ENCODE measurements around the gene CPXM2.

CPXM2 gene

DNA sequence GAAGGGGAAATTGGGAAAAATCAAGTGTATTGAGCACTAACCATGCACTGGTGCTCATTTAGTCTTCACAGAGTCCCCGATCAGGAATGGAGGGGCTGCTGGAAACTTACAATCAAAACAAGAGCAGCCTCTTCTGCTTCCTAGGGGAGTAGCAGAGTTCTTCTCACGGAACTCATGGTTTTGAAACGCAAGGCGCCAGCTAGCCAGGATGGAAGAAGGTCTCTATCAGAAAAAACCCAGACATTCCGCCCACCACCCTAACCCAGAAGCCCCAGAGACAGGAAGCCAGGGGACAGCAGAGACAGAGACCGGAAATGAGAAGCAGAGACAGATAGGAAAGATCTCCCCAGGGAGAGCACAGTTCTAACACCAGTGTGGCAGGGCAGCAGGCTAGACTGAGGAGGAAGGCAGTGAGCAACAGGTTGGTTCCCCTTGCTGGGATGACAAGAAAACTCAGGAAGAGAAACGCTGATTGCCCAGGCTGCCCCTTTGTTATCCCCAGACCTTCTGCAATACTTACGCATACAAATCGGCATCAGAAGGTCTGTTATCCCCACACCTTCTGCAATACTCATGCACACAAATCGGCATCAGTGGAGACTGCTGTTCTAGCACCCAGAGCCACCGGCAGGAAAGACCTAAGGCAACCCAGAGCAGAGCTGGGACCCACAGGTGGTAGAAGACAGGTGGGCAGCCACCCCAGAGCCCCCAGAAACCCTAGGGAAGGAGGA, 99.2 kb downstream of the CPXM2 start:
- H3K27ac Mint-ChIP-seq, result no peak overlapping the region
- no peaks in the 10 kb centered on the region for H3K4me1 Mint-ChIP-seq (ENCODE audit: low read depth)
- H3K27me3 Mint-ChIP-seq, result peaks cover 4% of the 10 kb centered on the region
- no peak overlapping the region for H3K4me3 Mint-ChIP-seq
- H3K9me3 Mint-ChIP-seq (ENCODE audit: low read depth), result no peaks in the 10 kb centered on the region
- H3K36me3 Mint-ChIP-seq, result no peaks in the 10 kb centered on the region

- H3K9me3 Mint-ChIP-seq (ENCODE audit: low read depth), result no peaks in the 10 kb centered on the region
- H3K4me1 Mint-ChIP-seq (ENCODE audit: low read depth), result no peaks in the 10 kb centered on the region
- no peak overlapping the region for H3K4me3 Mint-ChIP-seq
- no peaks in the 10 kb centered on the region for H3K36me3 Mint-ChIP-seq
- H3K27ac Mint-ChIP-seq, result no peak overlapping the region
- H3K27me3 Mint-ChIP-seq, result peaks cover 9% of the 10 kb centered on the region
These were observed 101.3 kb downstream of the CPXM2 start for GRCh38 chr10:123790132-123790885.

GRCh38 chr10:123788981-123789380, 102.6 kb downstream of the CPXM2 start:
- no peaks in the 10 kb centered on the region for H3K36me3 Mint-ChIP-seq
- no peaks in the 10 kb centered on the region for H3K9me3 Mint-ChIP-seq (ENCODE audit: low read depth)
- H3K4me1 Mint-ChIP-seq (ENCODE audit: low read depth), result no peaks in the 10 kb centered on the region
- no peak overlapping the region for H3K4me3 Mint-ChIP-seq
- H3K27me3 Mint-ChIP-seq, result peaks cover 9% of the 10 kb centered on the region
- H3K27ac Mint-ChIP-seq, result no peak overlapping the region

DNA sequence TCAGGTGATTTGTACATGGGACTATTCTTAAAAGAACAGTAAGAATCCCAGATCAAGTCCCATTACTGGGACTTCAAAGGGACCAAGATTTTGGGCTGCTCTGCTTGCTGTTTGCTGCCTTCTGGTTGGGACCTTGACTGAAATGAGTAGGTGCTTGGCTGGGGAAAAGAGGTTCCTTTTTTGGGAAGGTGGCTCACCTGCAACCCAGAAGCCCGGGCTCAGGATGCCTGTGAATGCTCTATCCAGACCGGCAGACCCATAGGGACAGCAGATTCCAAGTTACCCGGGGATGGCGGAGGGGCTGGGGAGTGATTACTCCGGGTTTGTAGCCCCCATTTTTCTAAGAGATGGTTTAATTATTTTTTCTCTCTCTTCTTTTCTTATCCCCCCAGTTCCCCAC, 104.0 kb downstream of the CPXM2 start:
- Mint-ChIP-seq H3K9me3 (ENCODE audit: low read depth) (no peaks in the 10 kb centered on the region), H3K4me1 (ENCODE audit: low read depth) (no peaks in the 10 kb centered on the region), H3K4me3 (no peak overlapping the region), H3K27ac (no peak overlapping the region), H3K27me3 (peaks cover 11% of the 10 kb centered on the region), H3K36me3 (no peaks in the 10 kb centered on the region)

DNA sequence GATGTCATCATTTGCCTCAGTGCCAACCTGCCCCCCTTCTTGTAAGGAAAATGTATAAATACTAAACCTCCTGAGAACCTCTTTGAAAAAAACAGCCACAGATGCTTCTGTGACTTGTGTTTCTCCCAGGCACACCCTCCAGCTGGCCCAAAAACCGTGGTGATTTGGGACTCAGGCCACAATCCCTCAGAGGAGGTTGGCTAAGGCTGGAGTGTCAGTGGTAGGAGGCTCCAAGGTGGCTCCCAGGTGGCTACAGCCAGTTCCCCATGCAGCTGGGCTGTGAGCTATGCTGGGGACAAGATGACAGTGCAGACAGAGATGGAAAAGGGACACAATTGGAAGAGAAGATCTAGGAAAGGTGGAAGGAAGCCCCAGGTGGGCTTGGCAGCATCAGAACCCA, 104.7 kb downstream of the CPXM2 start:
- Mint-ChIP-seq H3K9me3 (ENCODE audit: low read depth) (no peaks in the 10 kb centered on the region), H3K4me1 (ENCODE audit: low read depth) (no peaks in the 10 kb centered on the region), H3K4me3 (no peak overlapping the region), H3K27me3 (peaks cover 9% of the 10 kb centered on the region), H3K27ac (no peak overlapping the region), H3K36me3 (no peaks in the 10 kb centered on the region)

DNA sequence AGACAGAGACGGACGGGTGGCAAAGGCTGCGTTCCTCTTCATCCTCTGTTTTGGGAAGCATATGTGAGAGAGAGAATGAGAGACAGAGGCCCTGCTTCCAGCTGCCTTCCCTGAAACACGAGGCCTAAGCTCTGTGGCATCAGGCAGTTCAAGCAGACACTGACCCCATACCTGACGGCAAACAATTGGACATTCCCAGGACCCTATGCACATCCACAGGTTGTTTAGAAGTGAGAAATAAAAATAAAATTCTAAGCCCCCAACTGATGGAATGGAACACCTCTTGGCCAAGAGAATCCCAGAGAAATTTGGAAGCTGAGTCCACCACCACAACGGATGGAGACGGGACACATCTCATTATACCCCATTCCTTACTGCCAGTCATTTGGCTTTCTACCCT, 105.3 kb downstream of the CPXM2 start:
- no peak overlapping the region for H3K27ac Mint-ChIP-seq
- no peaks in the 10 kb centered on the region for H3K36me3 Mint-ChIP-seq
- no peak overlapping the region for H3K4me3 Mint-ChIP-seq
- H3K9me3 Mint-ChIP-seq (ENCODE audit: low read depth), result no peaks in the 10 kb centered on the region
- peaks cover 6% of the 10 kb centered on the region for H3K27me3 Mint-ChIP-seq
- H3K4me1 Mint-ChIP-seq (ENCODE audit: low read depth), result no peaks in the 10 kb centered on the region

DNA sequence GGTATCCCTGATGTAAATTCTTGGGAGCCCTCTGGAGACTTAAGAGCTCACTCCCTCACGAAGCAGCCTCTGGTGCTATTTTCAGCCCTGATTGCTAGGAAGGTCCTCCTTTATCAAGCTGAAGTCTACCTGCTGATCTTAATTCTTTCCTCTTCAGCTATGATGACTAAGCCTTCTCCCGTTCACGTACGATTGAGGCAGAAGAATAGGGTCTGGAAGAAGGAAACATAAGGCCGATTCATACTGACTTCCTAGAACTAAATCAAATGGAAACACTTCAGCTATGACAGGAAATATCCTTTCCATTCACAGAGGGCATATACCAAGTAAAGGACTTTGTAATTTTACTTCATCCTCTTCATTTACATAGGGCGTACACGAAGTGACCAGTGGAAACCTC, 107.0 kb downstream of the CPXM2 start:
- Mint-ChIP-seq H3K27ac (no peak overlapping the region), H3K36me3 (no peaks in the 10 kb centered on the region), H3K9me3 (ENCODE audit: low read depth) (no peaks in the 10 kb centered on the region), H3K4me1 (ENCODE audit: low read depth) (no peaks in the 10 kb centered on the region), H3K27me3 (peaks cover 8% of the 10 kb centered on the region), H3K4me3 (no peak overlapping the region)

GRCh38 chr10:123784216-123784615, 107.4 kb downstream of the CPXM2 start:
- H3K36me3 Mint-ChIP-seq, result no peaks in the 10 kb centered on the region
- H3K4me3 Mint-ChIP-seq, result no peak overlapping the region
- no peaks in the 10 kb centered on the region for H3K4me1 Mint-ChIP-seq (ENCODE audit: low read depth)
- H3K27me3 Mint-ChIP-seq, result peaks cover 10% of the 10 kb centered on the region
- H3K9me3 Mint-ChIP-seq (ENCODE audit: low read depth), result no peaks in the 10 kb centered on the region
- H3K27ac Mint-ChIP-seq, result no peak overlapping the region

- Mint-ChIP-seq H3K4me3 (no peak overlapping the region), H3K4me1 (ENCODE audit: low read depth) (no peaks in the 10 kb centered on the region), H3K27me3 (peaks cover 17% of the 10 kb centered on the region), H3K9me3 (ENCODE audit: low read depth) (no peaks in the 10 kb centered on the region), H3K27ac (no peak overlapping the region), H3K36me3 (no peaks in the 10 kb centered on the region)
These were observed 108.3 kb downstream of the CPXM2 start for GRCh38 chr10:123783296-123783695.

DNA sequence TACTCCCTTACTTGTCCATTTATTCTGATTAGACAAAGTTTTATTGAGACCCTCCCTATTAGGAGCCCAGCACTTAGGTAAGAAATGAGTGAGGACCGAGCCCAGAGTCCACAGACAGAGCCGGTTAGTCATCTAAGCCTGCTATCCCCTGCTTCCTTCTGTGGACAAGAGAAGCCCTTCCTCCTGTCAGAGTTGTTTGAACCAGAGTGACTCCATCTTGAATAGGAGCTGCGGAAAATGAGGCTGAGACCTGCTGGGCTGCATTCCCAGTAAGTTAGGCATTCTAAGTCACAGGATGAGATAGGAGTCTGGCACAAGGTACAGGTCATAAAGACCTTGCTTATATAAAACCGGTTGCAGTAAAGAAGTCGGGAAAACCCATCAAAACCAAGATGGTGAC, 109.1 kb downstream of the CPXM2 start:
- Mint-ChIP-seq H3K27ac (no peak overlapping the region), H3K27me3 (peaks cover 17% of the 10 kb centered on the region), H3K36me3 (no peaks in the 10 kb centered on the region), H3K4me1 (ENCODE audit: low read depth) (no peaks in the 10 kb centered on the region), H3K9me3 (ENCODE audit: low read depth) (no peaks in the 10 kb centered on the region), H3K4me3 (no peak overlapping the region)

DNA sequence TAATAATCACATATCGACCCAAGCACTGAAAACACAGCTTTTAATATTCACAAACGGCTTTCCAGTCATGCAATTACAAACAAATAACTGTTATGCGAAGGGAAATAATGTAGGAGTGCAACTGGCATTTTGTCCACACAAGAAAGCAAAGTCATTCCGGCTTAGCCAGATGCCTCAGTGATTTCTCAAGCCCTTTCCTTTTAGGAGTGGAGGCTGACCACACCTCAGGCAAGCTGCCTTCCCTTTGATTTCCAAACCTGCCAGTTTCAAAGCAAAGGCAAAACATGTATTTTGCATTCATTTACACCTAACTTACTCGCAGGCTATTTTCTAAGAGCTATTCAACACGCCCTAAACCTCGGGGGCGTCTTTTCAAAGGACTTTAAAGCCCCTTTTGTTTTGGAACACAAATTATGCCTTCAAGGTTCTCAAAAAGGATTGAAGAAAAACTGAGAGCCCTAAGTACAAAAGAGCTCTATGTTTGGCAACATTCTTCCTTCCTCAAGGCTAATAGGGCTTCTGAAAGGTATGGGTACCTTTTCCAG, 109.6 kb downstream of the CPXM2 start:
- H3K27ac Mint-ChIP-seq, result no peak overlapping the region
- no peaks in the 10 kb centered on the region for H3K36me3 Mint-ChIP-seq
- H3K4me3 Mint-ChIP-seq, result no peak overlapping the region
- H3K4me1 Mint-ChIP-seq (ENCODE audit: low read depth), result no peaks in the 10 kb centered on the region
- H3K9me3 Mint-ChIP-seq (ENCODE audit: low read depth), result no peaks in the 10 kb centered on the region
- peaks cover 20% of the 10 kb centered on the region for H3K27me3 Mint-ChIP-seq

- no peak overlapping the region for H3K27ac Mint-ChIP-seq
- H3K9me3 Mint-ChIP-seq (ENCODE audit: low read depth), result no peaks in the 10 kb centered on the region
- no peaks in the 10 kb centered on the region for H3K36me3 Mint-ChIP-seq
- H3K4me1 Mint-ChIP-seq (ENCODE audit: low read depth), result no peaks in the 10 kb centered on the region
- peaks cover 19% of the 10 kb centered on the region for H3K27me3 Mint-ChIP-seq
- H3K4me3 Mint-ChIP-seq, result no peak overlapping the region
These were observed 110.2 kb downstream of the CPXM2 start for GRCh38 chr10:123781324-123781900.

DNA sequence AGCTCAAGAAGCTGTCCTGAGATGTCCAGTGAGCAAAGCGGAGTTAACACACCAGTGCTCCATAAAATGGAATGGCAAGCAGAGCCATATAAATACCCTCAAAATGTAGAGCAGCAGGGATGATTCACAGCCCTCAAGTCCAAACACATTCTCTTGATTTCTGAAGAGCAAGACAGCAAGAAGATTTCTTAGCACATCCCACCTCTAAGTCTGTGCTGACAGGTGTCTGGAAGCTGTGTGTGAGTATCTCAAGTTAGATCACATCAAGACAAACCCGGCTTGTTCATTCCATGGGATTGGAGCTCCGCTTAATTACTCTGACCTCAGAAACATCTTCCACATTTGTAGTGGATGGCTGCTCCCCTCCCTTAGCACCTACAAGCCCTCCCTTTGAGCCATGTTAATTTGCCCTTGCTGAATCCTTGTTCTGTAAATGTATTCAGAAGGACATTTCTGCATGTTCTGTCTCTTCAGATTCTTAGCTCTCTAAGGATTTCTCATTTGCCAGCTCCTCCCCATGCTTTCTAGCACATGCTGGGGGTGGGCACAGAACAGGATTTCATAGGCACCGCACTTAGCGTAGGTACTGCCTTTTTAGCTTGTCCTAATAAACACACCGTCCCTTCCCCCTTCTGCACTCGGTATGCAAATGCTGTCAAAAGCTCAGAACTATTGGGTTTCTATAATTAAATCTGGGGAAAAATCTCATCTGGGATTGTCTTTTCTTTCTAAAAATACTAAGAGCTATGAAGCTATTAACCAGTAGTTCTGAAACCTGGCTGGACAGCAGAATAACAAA, 112.7 kb downstream of the CPXM2 start:
- Mint-ChIP-seq H3K9me3 (ENCODE audit: low read depth) (no peaks in the 10 kb centered on the region), H3K4me1 (ENCODE audit: low read depth) (no peaks in the 10 kb centered on the region), H3K4me3 (no peak overlapping the region), H3K36me3 (no peaks in the 10 kb centered on the region), H3K27ac (no peak overlapping the region), H3K27me3 (peaks cover 18% of the 10 kb centered on the region)

DNA sequence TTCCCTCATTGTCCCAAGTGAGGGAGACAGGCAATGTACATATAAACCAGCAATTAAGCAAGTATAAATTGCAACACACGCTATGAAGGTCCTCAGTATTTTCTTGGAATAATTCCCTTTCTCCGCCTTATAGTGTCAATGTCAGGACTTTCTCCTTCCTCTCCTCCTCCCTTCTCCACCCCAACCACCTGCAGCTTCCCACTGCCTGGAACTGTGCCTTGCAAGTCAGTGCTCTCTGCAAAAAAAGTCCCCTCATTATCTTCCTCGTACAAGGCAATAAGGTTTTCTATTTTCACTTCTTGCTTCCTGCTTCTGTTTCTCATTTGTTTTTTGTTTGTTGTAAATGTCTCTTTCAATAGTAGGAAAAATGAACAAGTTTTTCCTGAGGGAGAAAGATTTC, 113.7 kb downstream of the CPXM2 start:
- Mint-ChIP-seq H3K27me3 (peaks cover 17% of the 10 kb centered on the region), H3K4me1 (ENCODE audit: low read depth) (peaks cover 3% of the 10 kb centered on the region)

More for the DNA sequence above, 113.7 kb downstream of the CPXM2 start:
- H3K4me3 Mint-ChIP-seq, result no peak overlapping the region
- H3K9me3 Mint-ChIP-seq (ENCODE audit: low read depth), result no peaks in the 10 kb centered on the region
- no peak overlapping the region for H3K27ac Mint-ChIP-seq
- no peaks in the 10 kb centered on the region for H3K36me3 Mint-ChIP-seq
